Fibroblast of lung (primary cell): ENCODE measurements around the gene ELMO2. TPM values are rescaled to one million over a fixed set of nuclear protein-coding genes. Genes with fewer than 3 reads are reported as not detected.
A peak's percentile ranks its signal among the peaks of the same experiment; 100 is the strongest.

Source experiments
- DNase-seq, 2 donors: peaks; one replicate each; pipeline versions ENCODE4 v3.0.0 to v3.0.0-alpha.2; 2010; ENCODE audit warnings: low read depth in 2 of 2
- H2AFZ ChIP-seq: 2 replicates; pipeline ENCODE4 v1.5.1; 2012; ENCODE audit warnings: low read length, control low read depth, inconsistent platforms
- H3K27ac ChIP-seq: 2 replicates; pipeline ENCODE4 v1.5.1; 2011; ENCODE audit warnings: low read length, control low read depth; ENCODE audit not compliant: insufficient read depth
- H3K27me3 ChIP-seq: 2 replicates; pipeline ENCODE4 v1.5.1; 2011; ENCODE audit warnings: mild to moderate bottlenecking, low read length; ENCODE audit not compliant: control insufficient read depth, insufficient read depth
- H3K36me3 ChIP-seq: 2 replicates; pipeline ENCODE4 v1.5.1; 2011; ENCODE audit warnings: low read length; ENCODE audit not compliant: control insufficient read depth, insufficient read depth
- H3K4me1 ChIP-seq: 2 replicates; pipeline ENCODE4 v1.5.1; 2011; ENCODE audit warnings: low read length; ENCODE audit not compliant: control insufficient read depth, insufficient read depth; ENCODE audit errors: extremely low read depth
- H3K4me2 ChIP-seq: 2 replicates; pipeline ENCODE4 v1.5.1; 2011; ENCODE audit warnings: low read length, control low read depth; ENCODE audit not compliant: insufficient read depth; ENCODE audit errors: extremely low read depth
- H3K4me3 ChIP-seq, 4 experiments: fragments of 200-600 bp in 1 of 4; sonication (generic) in 1 of 4; replicated peaks in 1 of 4; 2 replicates each; pipeline ENCODE4 v1.5.1; 2011 to 2016; ENCODE audit warnings: low read length in 4 of 4, low read depth in 3 of 4, mild to moderate bottlenecking in 3 of 4, control low read depth in 2 of 4, inconsistent platforms in 1 of 4, mixed read lengths in 1 of 4; ENCODE audit not compliant: insufficient read depth in 1 of 4; ENCODE audit errors: control extremely low read depth in 1 of 4
- H3K79me2 ChIP-seq: 2 replicates; pipeline ENCODE4 v1.5.1; 2012; ENCODE audit warnings: mild to moderate bottlenecking, low read length, inconsistent platforms; ENCODE audit not compliant: control insufficient read depth, insufficient read depth
- H3K9ac ChIP-seq: 2 replicates; pipeline ENCODE4 v1.5.1; 2011; ENCODE audit warnings: mild to moderate bottlenecking, low read length, control low read depth; ENCODE audit not compliant: insufficient read depth
- H3K9me3 ChIP-seq: 2 replicates; pipeline ENCODE4 v1.5.1; 2012; ENCODE audit warnings: low read depth, low read length; ENCODE audit not compliant: control insufficient read depth, insufficient read depth
- H4K20me1 ChIP-seq: 2 replicates; pipeline ENCODE4 v1.5.1; 2011; ENCODE audit warnings: low read length; ENCODE audit not compliant: control insufficient read depth, insufficient read depth; ENCODE audit errors: extremely low read depth
- CTCF ChIP-seq, 2 donors: IDR thresholded peaks in 1 of 2; conservative IDR thresholded peaks in 1 of 2; 1 replicate in 1 of 2; 2 replicates in 1 of 2; pipeline ENCODE4 v1.5.1; 2011 to 2012; ENCODE audit warnings: low read length in 2 of 2, control low read depth in 1 of 2, inconsistent platforms in 1 of 2, low read depth in 1 of 2, mild to moderate bottlenecking in 1 of 2
- EZH2 ChIP-seq: IDR thresholded peaks from 2 replicates; pipeline ENCODE4 v1.5.1; 2012; ENCODE audit warnings: low read length, control low read depth, mild to moderate bottlenecking; ENCODE audit errors: missing control alignments
- polyA plus RNA-seq, 2 donors: library from polyadenylated mRNA; depleted of rRNA in 1 of 2; stranded (reverse) in 1 of 2; unstranded in 1 of 2; fragments of >200 nt; gene quantifications; 2 replicates each; pipeline ENCODE4 v1.2.1, GENCODE V29; 2011 to 2012; ENCODE audit warnings: missing spikeins in 1 of 2
- total RNA-seq: library from RNA; depleted of rRNA; stranded (reverse); fragments of >200 nt; gene quantifications from 2 replicates; pipeline ENCODE4 v1.2.1, GENCODE V29; 2014

ELMO2 gene
- total and polyA plus RNA-seq, 2 donors (not counting 1 experiment from before 2014, with no cell fraction given), result 33.7 to 43.8 TPM

DNA sequence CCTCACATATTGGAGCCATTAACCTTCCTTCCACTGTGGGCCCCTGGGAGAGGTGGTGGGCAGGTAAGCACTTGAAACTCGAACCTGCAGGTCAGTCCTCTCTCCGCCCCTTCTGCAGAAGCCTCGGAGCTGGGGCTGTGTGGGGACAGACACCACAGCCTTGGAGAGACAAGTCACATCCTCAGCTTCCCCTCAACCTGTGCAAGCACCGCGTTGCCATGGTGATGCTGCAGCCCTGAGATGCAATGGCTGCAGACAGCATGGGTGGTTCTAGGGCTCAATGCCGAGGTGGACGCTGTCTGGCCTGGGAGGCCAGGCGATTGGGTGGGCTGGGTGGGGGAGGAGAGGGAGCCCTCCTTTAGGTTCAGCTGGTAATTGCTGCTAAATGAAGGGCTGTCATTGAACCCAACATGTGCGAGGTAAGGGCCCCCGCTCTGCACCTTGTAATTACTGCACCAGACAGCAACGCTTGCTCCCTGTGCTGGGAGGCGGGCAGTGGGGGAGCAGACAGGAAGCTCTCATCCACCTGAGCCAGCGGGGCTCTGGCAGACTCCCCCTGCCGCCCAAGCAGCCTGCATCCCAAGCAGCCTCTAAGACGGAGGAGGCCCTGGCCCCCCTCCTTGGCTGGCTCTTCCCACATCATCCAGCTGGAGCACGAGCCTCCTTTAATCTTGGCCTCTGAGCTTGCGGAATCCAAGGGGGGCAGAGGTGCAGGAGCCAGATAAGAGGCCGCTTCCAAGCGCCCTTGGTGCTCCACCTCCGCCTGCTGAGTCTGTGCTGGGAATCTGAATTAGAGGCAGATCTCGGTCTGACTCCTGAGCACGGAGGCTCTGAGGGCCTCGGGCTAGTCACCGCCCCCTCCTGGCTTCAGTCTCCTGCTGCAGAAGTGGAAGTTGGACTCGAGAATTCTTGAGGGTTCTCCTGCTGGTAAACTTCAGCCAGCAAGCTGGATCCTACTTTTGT is 58.3 kb downstream of the ELMO2 start:
- Histone ChIP-seq H3K27ac (no peak overlapping the region), H3K4me2 (no peak overlapping the region), H3K36me3 (peaks cover 2% of the 10 kb centered on the region), H3K27me3 (peaks cover 12% of the 10 kb centered on the region), H3K9me3 (no peaks in the 10 kb centered on the region), H4K20me1 (no peaks in the 10 kb centered on the region), H3K4me3 (no peak overlapping the region), H2AFZ (no peak overlapping the region), H3K4me1 (peaks cover 6% of the 10 kb centered on the region), H3K79me2 (no peaks in the 10 kb centered on the region), H3K9ac (no peak overlapping the region)
- TF ChIP-seq CTCF (conservative IDR thresholded peaks at IDR 0.05 in 1 of 2, IDR thresholded peaks at IDR 0.05 in 1 of 2; ENCODE audit: low read depth in 1 of 2, low read length in 2 of 2) (peak in 1 of 2 donors; percentile 24), EZH2 (no peak)
- peak in 1 of 2 donors; percentile 21 for DNase-seq

- Histone ChIP-seq H3K4me2 (no peak overlapping the region), H3K4me3 (no peak overlapping the region), H3K4me1 (peaks cover 6% of the 10 kb centered on the region), H3K27ac (no peak overlapping the region), H4K20me1 (no peaks in the 10 kb centered on the region), H3K9me3 (no peaks in the 10 kb centered on the region), H2AFZ (no peak overlapping the region), H3K36me3 (peaks cover 2% of the 10 kb centered on the region), H3K9ac (no peak overlapping the region), H3K79me2 (no peaks in the 10 kb centered on the region), H3K27me3 (peaks cover 24% of the 10 kb centered on the region)
- no peak for TF ChIP-seq CTCF (conservative IDR thresholded peaks at IDR 0.05 in 1 of 2, IDR thresholded peaks at IDR 0.05 in 1 of 2; ENCODE audit: low read depth in 1 of 2, low read length in 2 of 2)
- no peak for TF ChIP-seq EZH2
- no peak for DNase-seq
Measured at GRCh38 chr20:46346770-46347169, 59.6 kb downstream of the ELMO2 start.

GRCh38 chr20:46344488-46345162 is 61.8 kb downstream of the ELMO2 start:
- H3K4me1 ChIP-seq, result no peaks in the 10 kb centered on the region
- H2AFZ ChIP-seq, result no peak overlapping the region
- no peak overlapping the region for H3K4me2 ChIP-seq
- TF ChIP-seq EZH2, result no peak
- no peak for TF ChIP-seq CTCF (conservative IDR thresholded peaks at IDR 0.05 in 1 of 2, IDR thresholded peaks at IDR 0.05 in 1 of 2; ENCODE audit: low read depth in 1 of 2, low read length in 2 of 2)
- no peak for DNase-seq
- no peaks in the 10 kb centered on the region for H4K20me1 ChIP-seq
- H3K36me3 ChIP-seq, result no peaks in the 10 kb centered on the region
- H3K4me3 ChIP-seq, result no peak overlapping the region
- H3K27ac ChIP-seq, result no peak overlapping the region
- H3K79me2 ChIP-seq, result no peaks in the 10 kb centered on the region
- H3K9ac ChIP-seq, result no peak overlapping the region
- H3K9me3 ChIP-seq, result no peaks in the 10 kb centered on the region
- peaks cover 32% of the 10 kb centered on the region for H3K27me3 ChIP-seq
